Measurements from ENCODE around the gene SPINT4. TPM values are rescaled to one million over a fixed set of nuclear protein-coding genes. Genes with fewer than 3 reads are reported as not detected.

Gene SPINT4
- total and polyA plus RNA-seq, 2 of the 8 experiments (the other 6 are each of a cell fraction or from before 2014, with no cell fraction given): not detected

DNA sequence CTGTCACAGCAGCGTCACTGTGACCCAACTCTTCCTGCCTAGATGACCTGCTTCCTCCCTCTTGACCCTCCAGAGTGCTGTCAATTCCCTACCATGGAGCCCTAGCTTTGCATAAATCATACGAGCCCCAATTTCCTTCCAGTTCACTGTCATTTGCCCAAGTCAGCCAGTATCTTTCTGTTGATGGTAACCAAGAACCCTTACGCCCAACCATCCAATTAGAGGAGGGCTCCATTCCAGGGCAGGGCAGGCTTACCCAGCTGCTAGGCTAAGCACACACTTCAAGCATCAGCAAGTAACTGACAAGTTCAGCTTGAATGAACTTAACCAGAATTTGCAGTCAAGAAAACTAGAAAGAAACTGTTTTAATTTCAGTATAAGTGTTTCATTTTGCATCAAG, 43.8 kb downstream of the SPINT4 start:
- Histone ChIP-seq H3K27ac (ENCODE audit: low read depth, low read length) (peak overlapping the region; percentile 78), H2AFZ (ENCODE audit: low read length) (0 out of 2 replicates have a peak overlapping the region, but pooled peaks have one; percentile 59), H3K23me2 (ENCODE audit: low read depth, low read length) (no peaks in the 10 kb centered on the region), H4K91ac (replicated peaks; ENCODE audit: insufficient read length, low read length) (peak overlapping the region; percentile 88), H3K4me2 (ENCODE audit: insufficient read depth in 1 of 2, low read depth in 2 of 2, low read length in 2 of 2) (peak overlapping the region; percentile 52 to 68), H3K4me3 (ENCODE audit: extremely low read depth in 1 of 4, insufficient read depth in 2 of 4, low read depth in 3 of 4, low read length in 4 of 4) (peak overlapping the region in 1 of 4 experiments; percentile 37; a peak in 2 of 8 replicates), H4K20me1 (replicated peaks in 1 of 2; ENCODE audit: control insufficient read depth in 1 of 2, insufficient read depth in 2 of 2, low read length in 2 of 2) (no peaks in the 10 kb centered on the region), H3K14ac (ENCODE audit: insufficient read length) (peak overlapping the region; percentile 91), H2BK5ac (ENCODE audit: low read depth, low read length) (peak overlapping the region; percentile 99), H3K79me2 (ENCODE audit: control insufficient read depth in 1 of 2, insufficient read depth in 2 of 2, low read length in 2 of 2) (no peaks in the 10 kb centered on the region), H3K23ac (ENCODE audit: insufficient read length) (no peak overlapping the region), H3K4ac (replicated peaks; ENCODE audit: insufficient read length, low read depth, low read length) (peak overlapping the region; percentile 91), H3K9ac (replicated peaks in 1 of 4; ENCODE audit: extremely low read depth in 1 of 4, low read depth in 3 of 4, low read length in 3 of 4) (peak overlapping the region in 3 of 4 experiments; percentile 18 to 29 (median 25); a peak in 2 of 7 replicates), H3K27me3 (replicated peaks in 1 of 4; ENCODE audit: control insufficient read depth in 3 of 4, extremely low read depth in 1 of 4, insufficient read depth in 3 of 4, low read length in 3 of 4) (no peaks in the 10 kb centered on the region), H3K18ac (ENCODE audit: extremely low read depth, low read length) (peak overlapping the region; percentile 91; the same call in 1 of the 2 replicates), H2BK20ac (ENCODE audit: low read length) (peak overlapping the region; percentile 36), H4K8ac (ENCODE audit: extremely low read depth, insufficient read depth, low read length) (no peak overlapping the region), H4K5ac (ENCODE audit: insufficient read length, low read depth, low read length) (peak overlapping the region; percentile 41), H2BK120ac (replicated peaks; ENCODE audit: low read depth, low read length) (peak overlapping the region; percentile 97), H2BK15ac (ENCODE audit: low read length) (no peak overlapping the region), H3K4me1 (replicated peaks in 1 of 4; ENCODE audit: control insufficient read depth in 3 of 4, insufficient read depth in 4 of 4, low read length in 3 of 4) (peaks cover 7 to 21% (median 11%) of the 10 kb centered on the region in 4 experiments), H2BK12ac (ENCODE audit: low read depth, low read length) (peak overlapping the region; percentile 82), H3K9me3 (ENCODE audit: insufficient read depth in 2 of 2, low read depth in 1 of 2, low read length in 1 of 2) (peaks cover 7 to 9% of the 10 kb centered on the region in 2 experiments), H3K79me1 (ENCODE audit: low read depth, low read length) (no peaks in the 10 kb centered on the region), H3K36me3 (ENCODE audit: control insufficient read depth in 2 of 4, insufficient read depth in 4 of 4, low read length in 3 of 4) (no peaks in the 10 kb centered on the region), H3K56ac (replicated peaks; ENCODE audit: insufficient read length, low read depth, low read length) (peak overlapping the region; percentile 26), H2AK5ac (ENCODE audit: low read depth, low read length) (peak overlapping the region; percentile 98)
- ChIA-PET POLR2A (ENCODE audit: partially characterized antibody) (interaction anchor here (1.1 kb wide), 1 partner anchor 136 kb away, joined by 3 read pairs; the partner anchor contains the start of gene WFDC10A), CTCF (ENCODE audit: partially characterized antibody) (interaction anchor here (0.8 to 2.2 kb wide), 6 partner anchors 52 to 316 kb away, joined by 3 to 7 read pairs (median 3); partner anchors contain the start of gene WFDC6)
- no peak for DNase-seq (ENCODE audit: low read depth in 1 of 2, low spot score in 2 of 2)
- 61% methylated on average over 3 of the region's 3 CpGs; no CpG with 5 or more reads in 1 of the 2 experiments for WGBS, 2 experiments (ENCODE audit: extremely low coverage in 1 of 2, insufficient coverage in 1 of 2, insufficient read length in 1 of 2, insufficient replicate concordance in 2 of 2, low coverage in 1 of 2, low lambda C conversion rate in 2 of 2, missing lambda C conversion rate in 1 of 2)
- no peak for FAIRE-seq
- TF ChIP-seq SIN3A (conservative IDR thresholded peaks at IDR 0.05 in 1 of 2, IDR thresholded peaks at IDR 0.05 in 1 of 2; ENCODE audit: low read depth in 1 of 2, low read length in 2 of 2) (no peak), BACH1 (IDR thresholded peaks at IDR 0.05; ENCODE audit: low read length) (no peak), TCF12 (IDR thresholded peaks at IDR 0.05; ENCODE audit: low read depth, low read length) (no peak), KDM5A (IDR thresholded peaks at IDR 0.05; ENCODE audit: low read length) (no peak), GTF2F1 (IDR thresholded peaks at IDR 0.05; ENCODE audit: borderline replicate concordance, low read depth, low read length) (no peak), HDAC2 (IDR thresholded peaks at IDR 0.05; ENCODE audit: borderline replicate concordance in 1 of 2, low read depth in 2 of 2, low read length in 2 of 2) (no peak), SP4 (IDR thresholded peaks at IDR 0.05; ENCODE audit: low read length) (no peak), CEBPB (IDR thresholded peaks at IDR 0.05; ENCODE audit: low read depth, low read length) (no peak), CBX8 (IDR thresholded peaks at IDR 0.05; ENCODE audit: borderline replicate concordance, low read depth, low read length) (no peak), YY1 (IDR thresholded peaks at IDR 0.05; ENCODE audit: low read depth, low read length) (no peak)
- TF ChIP-seq, protein P1, sequence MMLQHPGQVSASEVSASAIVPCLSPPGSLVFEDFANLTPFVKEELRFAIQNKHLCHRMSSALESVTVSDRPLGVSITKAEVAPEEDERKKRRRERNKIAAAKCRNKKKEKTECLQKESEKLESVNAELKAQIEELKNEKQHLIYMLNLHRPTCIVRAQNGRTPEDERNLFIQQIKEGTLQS (IDR thresholded peaks at IDR 0.05; ENCODE audit: insufficient read depth, low read depth, low read length): no peak

All from H1 (cell line).